NCI-H2081 (cell line): ENCODE measurements around the gene LGALS7B.
"Not testable (repeated sequence)": the region's sequence is repeated elsewhere in the genome, so short reads cannot be mapped to it uniquely, and the experiment has no call there.

Experiments
- DNase-seq, 2 experiments: peaks; one replicate each; lab custom pipeline; 2025; lab: John Stamatoyannopoulos, UW

LGALS7B gene

GRCh38 chr19:38797781-38798180, 8.8 kb downstream of the LGALS7B start:
- not testable (repeated sequence) for DNase-seq

GRCh38 chr19:38799104-38799503, 10.1 kb downstream of the LGALS7B start:
- DNase-seq = no peak

GRCh38 chr19:38800577-38801347, 11.8 kb downstream of the LGALS7B start:
- DNase-seq = no peak

GRCh38 chr19:38801359-38802095, 12.5 kb downstream of the LGALS7B start:
- no peak for DNase-seq

GRCh38 chr19:38803543-38803942, 14.5 kb downstream of the LGALS7B start:
- no peak for DNase-seq

GRCh38 chr19:38805180-38805579, 16.2 kb downstream of the LGALS7B start:
- no peak for DNase-seq

GRCh38 chr19:38806371-38806770, 17.4 kb downstream of the LGALS7B start:
- no peak for DNase-seq

- DNase-seq = not testable (repeated sequence)
These were observed 18.5 kb downstream of the LGALS7B start for GRCh38 chr19:38807374-38808098.

GRCh38 chr19:38808741-38809140, 19.7 kb downstream of the LGALS7B start:
- no peak for DNase-seq

GRCh38 chr19:38809592-38810252, 20.7 kb downstream of the LGALS7B start:
- no peak for DNase-seq

- DNase-seq = no peak
These were observed 23.2 kb downstream of the LGALS7B start for GRCh38 chr19:38812009-38812840.

- no peak for DNase-seq
These were observed 23.9 kb downstream of the LGALS7B start, which contains the start of gene LGALS4 for GRCh38 chr19:38812841-38813320. TSS of gene LGALS4 (minus strand) at chr19:38812945. CDS start at chr19:38812886, 59 bp downstream.

GRCh38 chr19:38813323-38813722, 24.3 kb downstream of the LGALS7B start:
- DNase-seq = no peak

- DNase-seq = not testable (repeated sequence)
These were observed 24.9 kb downstream of the LGALS7B start for GRCh38 chr19:38813932-38814331.

- no peak for DNase-seq
These were observed 26.3 kb downstream of the LGALS7B start for GRCh38 chr19:38815059-38816001.

- no peak for DNase-seq
These were observed 27.2 kb downstream of the LGALS7B start for GRCh38 chr19:38816131-38816750.

GRCh38 chr19:38817081-38817480, 28.1 kb downstream of the LGALS7B start:
- DNase-seq = no peak

- no peak for DNase-seq
These were observed 30.4 kb downstream of the LGALS7B start for GRCh38 chr19:38819231-38819920.
